Activated CD4-positive, CD25-positive, alpha-beta regulatory T cell treated with anti-CD3 and anti-CD28 coated beads, Interleukin-2, amount 50 U/mL, for 24 hours (primary cell): ENCODE data around the gene TMEM120B.
"Not testable (repeated sequence)": the region's sequence is repeated elsewhere in the genome, so short reads cannot be mapped to it uniquely, and the experiment has no call there.

ENCODE experiments used
- ATAC-seq, 2 donors: fragments of 150-1000 bp; cut with Tn5 transposase; one replicate each; pipeline ENCODE4 v1.10.0; 2021; ENCODE audit warnings: mild to moderate bottlenecking in 1 of 2, moderate library complexity in 1 of 2

Gene TMEM120B

DNA sequence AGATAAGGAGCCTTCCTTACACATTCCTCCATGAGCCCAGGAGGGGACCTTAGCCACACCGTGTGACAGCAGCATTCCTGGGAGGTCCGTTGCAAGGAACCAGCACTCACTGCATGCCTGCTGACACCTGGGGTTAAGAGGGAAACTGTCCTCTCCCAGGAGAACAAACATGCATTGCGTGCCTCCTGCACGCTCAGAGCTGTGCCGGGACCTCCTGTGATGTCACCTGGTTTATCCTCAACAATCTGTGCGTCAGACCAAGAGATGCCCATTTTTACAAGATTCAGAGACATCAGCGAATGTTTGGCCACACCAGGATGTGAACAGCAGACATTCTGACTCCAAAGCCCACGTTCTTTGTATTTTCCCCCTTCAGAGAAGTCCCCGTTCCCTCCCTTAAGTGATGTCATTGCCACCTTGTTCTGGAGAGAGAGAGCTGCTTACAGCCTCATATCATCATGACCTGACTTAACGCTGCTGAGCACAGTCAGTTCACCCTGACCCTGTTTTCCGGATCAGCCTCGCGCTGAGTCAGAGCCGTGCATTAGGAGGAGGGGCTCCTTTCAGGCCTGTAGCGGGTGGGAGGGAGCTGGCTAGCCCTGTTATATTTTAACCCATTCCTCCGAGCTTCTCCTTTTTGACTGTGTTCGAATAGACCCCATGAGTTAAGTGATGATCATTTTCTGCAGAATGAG is 36.2 kb downstream of the TMEM120B start:
- ATAC-seq, result peak; percentile 67 to 95

- no peak for ATAC-seq
Measured at GRCh38 chr12:121749267-121749666, 36.7 kb downstream of the TMEM120B start.

GRCh38 chr12:121750507-121750955 is 38.0 kb downstream of the TMEM120B start:
- no peak for ATAC-seq

- no peak for ATAC-seq
Measured at GRCh38 chr12:121751034-121751433, 38.5 kb downstream of the TMEM120B start.

DNA sequence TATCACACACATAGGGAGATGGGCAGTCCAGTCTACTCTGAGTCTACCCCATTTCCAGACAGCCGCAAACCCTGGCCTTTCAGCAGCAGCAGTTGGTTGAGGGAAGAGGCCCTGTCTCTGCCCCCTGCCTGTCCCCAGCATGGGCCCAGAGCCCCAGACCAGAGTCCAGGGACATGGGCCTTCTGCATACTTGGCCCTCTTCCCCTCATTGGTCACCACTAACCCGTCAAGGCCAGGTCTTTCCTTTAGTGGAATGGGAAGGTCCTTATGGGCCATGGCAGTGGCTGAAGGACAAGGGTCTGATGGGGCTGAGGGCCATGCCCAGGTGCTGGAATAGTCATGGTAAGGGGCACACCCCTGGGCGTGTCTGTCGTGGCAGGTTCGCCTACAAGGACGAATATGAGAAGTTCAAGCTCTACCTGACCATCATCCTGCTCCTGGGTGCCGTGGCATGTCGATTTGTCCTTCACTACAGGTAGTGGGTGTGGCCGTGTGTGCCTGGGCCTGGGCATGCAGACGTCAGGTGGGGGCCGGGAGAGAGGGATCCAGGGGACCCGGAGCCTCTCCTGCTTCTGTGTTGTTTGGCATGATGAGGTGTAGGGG is 39.3 kb downstream of the TMEM120B start:
- ATAC-seq, result no peak

DNA sequence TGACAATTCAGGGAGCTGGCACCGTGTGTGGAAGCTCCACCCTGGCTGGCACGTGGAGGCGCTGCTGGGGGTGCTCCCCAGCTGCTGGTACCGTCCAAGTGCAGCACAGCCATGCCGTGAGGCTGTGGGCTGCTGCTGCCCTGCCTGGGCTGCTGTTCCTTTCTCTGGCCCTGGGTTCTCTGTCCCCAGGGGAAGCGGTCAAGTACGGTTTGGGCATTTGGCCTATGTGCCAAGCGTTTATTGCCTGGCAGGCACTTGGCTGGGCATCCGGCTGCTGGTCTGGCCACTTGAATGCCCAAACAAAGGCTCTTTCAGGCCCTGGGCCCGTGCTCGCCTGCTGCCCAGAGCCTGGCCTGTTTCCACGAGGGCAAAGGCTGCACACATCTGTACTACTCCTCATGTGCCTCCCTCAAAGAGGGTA is 41.3 kb downstream of the TMEM120B start:
- ATAC-seq, result no peak

DNA sequence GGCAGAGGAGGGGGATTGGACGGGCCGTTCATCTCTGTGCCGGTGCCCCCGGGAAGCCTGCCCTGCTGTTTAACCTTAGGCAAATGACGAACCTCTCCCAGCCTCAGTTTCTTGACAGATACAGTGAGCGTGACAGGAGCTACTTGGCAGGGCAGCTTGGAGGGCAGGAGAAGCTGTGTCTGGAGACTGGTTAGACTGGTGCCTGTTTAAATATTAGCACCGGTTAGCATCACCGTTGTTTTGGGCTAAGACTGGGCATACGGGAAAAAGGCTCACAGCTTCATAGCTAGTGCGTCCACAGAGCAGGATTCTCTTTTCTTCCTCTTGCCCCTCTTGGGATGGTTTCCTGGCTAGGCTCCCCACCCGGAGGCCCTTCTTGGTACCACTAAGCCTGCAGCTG is 42.3 kb downstream of the TMEM120B start:
- no peak for ATAC-seq

DNA sequence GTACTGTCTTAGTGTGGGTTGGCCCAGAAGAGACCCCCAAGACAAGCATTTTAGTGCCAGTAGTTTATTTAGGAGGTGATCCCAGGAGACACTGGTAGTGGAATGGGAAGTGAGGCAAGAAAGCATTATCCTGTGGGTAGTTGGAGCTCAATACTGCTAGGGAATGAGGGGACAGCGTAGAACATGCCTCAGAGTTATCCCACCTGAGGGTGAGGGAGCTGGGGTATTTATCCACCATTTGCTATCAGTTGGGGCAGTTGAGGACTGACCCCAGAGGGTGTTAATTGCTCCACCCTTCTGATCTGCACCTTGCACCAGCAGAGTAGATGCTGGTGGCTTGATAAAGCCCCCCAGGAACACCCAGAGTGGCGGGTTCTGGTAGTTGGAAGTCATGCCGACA is 43.0 kb downstream of the TMEM120B start:
- ATAC-seq, result no peak

- ATAC-seq, result not testable (repeated sequence)
Measured at GRCh38 chr12:121758536-121758935, 46.0 kb downstream of the TMEM120B start.

GRCh38 chr12:121762269-121762668 is 49.7 kb downstream of the TMEM120B start:
- ATAC-seq, result no peak

DNA sequence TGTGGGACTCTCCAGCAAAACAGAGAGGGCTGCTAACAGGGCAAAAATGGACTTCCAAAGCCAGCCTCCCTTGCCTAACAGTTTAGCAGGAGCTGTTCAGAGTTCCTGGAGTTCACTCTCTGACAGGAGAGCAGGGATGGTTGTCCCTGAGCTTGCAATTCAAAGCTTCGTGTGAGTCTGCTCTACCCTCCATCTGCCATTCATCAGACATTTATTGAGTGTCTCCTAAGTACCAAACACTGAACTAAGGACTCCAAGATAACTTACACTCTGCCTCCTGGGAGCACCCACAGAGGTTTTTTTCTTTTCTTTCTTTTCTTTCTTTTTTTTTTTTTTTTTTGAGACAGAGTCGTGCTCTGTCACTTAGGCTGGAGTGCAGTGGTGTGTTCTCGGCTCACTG is 52.3 kb downstream of the TMEM120B start:
- ATAC-seq, result no peak

DNA sequence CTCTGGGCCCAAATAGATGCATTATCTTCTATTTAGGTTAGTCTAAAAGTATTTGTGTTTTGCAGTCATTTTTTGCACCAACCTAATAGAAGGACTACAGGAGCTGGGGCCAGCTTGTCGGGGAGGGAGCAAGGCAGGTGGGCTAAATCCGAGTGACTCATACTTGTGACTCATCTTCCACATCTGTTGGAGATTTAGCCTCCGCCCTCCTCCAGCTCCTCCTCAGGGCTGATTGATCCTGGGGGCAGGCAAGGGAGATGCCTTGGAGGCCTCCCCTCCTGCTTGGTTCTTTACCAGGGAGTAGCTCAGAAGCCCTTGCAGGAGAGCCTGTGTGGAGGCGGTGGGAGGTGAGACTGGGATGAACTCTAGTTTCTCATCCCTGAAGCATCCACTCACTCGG is 53.0 kb downstream of the TMEM120B start:
- peak in 1 of 2 donors; percentile 30 for ATAC-seq

- ATAC-seq, result peak in 1 of 2 donors; percentile 17
Measured at GRCh38 chr12:121766290-121767039, 53.9 kb downstream of the TMEM120B start.

DNA sequence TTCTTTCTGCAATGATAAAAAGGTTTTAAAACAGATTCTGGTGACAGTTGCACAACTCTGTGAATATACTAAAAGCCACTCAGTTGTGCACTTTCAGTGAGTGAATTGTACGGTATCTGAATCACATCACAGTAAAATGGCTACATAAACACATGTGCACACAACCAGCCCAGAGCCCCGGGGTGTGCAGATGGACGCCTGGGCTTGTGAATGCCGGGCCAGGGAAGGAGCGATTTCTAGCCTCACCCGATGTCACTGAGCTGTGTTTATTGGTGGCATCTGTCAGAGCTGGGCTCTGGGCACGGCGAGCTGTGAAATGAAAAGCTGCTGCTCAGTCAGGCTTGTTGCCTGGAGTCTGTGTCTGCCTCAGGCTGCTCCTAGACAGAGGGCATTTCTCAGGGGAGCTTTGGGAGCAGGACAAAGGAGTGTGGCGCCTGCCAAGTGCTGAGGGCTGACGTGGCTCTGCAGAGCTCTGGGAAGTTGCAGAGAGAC is 55.0 kb downstream of the TMEM120B start:
- no peak for ATAC-seq

- no peak for ATAC-seq
Measured at GRCh38 chr12:121769297-121769830, 56.8 kb downstream of the TMEM120B start.

DNA sequence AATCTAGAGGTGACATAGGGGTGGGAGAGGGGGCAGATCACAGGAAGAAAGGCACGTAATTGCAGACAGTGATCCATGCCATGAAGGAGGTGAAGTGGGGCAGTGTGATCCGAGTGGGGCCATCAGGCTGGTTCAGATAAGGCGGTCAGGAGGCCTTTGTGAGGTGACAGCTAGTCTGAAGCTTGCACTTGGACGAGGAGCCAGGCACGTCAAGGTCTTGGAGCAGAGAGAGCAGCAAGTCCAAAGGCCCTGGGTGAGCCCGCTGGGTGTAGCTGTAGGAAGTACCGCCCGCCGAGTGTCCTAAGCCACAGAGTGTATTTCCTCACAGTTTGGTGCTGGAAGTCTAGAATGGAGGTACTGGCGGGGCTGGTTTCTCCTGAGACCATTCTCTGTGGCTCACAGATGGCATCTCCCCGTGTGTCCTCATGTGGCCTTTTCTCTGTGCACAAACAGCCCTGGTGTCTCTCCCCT is 57.3 kb downstream of the TMEM120B start:
- ATAC-seq, result no peak

DNA sequence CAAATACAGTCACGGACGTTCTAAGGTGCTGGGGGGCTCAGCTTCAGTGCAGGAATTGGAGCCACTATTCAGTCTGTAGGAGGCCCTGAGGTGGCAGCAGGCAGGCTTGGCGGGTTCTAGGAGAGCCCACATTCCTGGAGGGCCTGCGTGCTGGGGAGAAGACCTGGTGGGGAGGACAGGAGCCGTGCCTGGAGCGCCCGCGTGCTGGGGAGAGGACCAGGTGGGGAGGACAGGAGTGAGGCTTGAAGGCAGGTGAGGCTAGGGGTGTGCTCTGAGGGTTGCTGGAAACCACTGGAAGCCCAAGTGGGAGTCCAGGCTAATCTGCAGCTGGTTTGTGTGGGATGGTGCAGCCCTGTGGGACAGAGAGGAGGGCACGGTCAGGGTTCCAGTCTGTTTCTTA is 57.8 kb downstream of the TMEM120B start:
- no peak for ATAC-seq

DNA sequence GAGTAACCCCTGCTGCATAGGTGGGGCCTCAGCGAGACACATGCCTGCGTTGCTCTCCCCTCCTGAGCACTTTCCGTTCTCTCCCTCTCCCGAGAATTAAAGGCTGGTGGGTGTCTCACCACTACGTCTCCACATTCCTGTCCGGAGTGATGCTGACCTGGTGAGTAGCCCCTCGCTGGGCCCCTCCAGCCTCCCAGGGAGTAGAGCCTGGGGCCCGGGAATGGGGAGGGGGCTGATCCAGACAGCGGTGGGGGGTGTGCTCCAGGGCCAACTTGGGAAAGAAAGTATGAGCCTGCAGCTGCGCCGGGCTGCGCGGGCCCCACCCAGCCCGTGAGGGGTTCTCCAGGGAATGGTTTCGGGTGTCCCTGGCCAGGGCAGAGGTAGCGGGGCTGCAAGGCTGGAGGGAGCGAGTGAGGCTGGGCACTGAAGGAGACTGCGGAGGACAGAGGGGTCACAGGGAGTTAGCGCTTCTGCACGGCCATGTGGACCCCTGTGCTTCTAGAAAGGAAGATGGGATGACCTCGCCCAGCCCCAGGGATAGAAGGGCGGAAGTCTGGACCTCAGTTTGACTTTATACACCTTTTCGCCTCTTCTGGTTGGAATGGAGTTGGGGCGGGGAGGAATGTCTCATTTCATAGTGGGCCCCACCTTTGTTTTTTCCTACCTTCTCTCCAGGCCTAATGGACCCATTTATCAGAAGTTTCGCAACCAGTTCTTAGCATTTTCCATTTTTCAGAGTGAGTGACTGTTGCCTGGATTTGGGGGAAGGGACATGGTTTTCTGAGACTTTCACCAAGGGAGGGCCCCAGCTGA is 58.5 kb downstream of the TMEM120B start:
- no peak for ATAC-seq

DNA sequence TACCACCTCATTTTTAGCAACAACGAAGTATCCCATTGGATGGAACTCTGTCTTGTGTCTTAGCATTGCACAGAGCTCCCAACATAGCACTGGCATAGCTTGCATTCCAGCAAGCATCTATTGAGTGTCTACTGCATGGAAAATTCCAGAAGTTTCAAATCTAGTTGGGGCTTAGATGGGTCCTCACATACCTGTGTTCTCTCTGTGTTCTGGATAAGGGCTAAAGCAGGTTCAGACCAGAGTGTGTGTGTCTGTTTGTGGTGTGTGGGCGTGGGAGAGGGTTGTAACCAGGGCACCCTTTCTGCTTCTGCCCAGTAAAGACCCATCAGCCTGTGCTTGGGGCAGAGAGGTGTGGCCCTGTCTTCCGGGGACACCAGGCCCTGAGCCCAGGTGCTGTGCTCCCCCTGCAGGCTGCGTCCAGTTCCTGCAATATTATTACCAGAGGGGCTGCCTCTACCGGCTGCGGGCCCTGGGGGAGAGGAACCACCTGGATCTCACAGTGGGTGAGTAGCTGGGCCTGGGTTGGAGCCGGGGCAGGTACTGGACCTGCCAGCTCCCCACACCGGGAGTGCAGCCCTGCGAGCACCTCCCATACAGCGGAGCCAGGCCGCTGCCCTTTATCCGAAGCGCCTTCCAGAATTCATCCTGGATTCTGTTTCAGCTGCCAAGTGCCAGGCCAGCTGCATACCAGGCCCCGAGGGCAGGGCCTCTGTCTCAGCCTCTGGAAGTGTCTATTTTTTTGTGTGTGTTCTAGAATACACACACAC is 60.6 kb downstream of the TMEM120B start:
- ATAC-seq, result peak; percentile 80 to 82

DNA sequence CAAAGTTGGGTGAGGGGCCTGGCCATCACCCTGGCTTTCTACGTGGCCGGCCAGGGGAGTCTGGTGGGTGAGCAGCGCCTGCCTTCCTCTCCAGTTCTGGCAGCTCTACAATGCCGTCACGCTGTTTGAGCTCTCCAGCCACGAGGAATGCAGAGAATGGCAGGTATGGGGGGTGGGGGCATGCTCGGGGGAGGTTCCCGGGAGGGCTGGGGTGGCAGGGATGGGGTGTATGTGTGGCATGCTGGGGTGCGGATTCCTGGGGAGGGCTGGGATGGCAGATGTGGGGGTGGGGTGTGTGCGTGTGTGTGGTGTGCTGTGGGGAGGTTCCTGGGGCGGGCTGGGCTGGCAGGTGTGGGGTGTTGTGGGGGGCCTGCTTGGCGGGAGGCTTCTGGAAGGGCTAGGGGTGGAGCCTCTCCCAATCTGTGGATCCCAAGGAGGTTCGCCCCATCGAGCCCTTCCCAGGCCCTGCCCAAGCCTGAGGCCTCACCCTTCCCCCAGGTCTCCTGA is 62.5 kb downstream of the TMEM120B start:
- ATAC-seq, result no peak

DNA sequence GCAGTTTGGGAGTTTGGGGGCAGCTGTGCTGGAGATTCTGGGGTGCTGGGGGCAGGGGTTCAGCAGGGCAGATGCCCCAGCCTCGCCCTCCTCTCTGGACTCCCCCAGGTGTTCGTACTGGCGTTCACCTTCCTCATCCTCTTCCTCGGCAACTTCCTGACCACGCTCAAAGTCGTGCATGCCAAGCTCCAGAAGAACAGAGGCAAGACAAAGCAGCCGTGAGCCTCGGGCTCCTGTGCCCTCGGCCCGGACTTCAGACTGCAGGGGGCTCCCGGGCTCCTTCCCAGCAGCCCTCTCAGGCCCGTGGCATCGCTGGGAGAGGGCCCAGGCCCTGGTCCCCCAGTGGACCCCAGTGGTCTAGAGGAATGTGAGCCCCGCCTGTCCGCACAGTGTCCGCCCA is 62.9 kb downstream of the TMEM120B start:
- no peak for ATAC-seq
